ENCODE data around the gene CDKN1C.

CDKN1C gene

DNA sequence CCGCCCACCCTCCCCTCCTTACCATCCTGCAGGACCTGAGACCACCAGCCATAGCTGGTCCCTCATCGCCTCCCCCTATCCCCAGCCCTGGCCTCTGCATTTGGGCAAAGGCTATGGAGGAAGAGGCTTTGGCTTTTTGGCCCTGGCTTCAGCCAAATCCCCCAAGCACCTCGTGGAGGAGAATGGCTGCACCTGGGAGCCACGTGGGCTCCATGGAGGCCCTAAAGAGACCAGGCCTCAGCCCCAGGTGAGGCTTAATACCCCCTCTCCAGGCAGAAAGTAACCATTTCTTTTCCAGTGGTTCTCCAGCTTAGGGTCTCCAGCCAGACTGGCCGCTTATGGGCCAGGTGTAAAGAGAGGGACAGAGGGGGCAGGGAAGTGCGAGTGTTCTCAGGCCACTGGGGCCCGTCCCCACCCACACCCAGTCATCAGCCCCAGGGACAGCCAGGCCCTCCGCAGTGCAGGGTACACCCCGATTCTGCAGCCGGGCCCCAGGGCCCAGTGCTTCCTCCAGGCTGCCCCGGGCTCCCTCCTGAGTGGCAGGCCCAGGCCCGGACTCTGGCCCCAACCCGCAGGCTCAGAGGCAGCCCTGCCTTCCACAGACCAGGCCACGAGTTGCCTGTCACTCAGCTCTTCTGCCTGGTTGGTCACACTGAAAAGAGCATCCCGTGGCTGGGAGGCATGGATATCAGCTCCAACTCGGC, 26.4 kb downstream of the CDKN1C start:
- TF ChIP-seq, protein P1, sequence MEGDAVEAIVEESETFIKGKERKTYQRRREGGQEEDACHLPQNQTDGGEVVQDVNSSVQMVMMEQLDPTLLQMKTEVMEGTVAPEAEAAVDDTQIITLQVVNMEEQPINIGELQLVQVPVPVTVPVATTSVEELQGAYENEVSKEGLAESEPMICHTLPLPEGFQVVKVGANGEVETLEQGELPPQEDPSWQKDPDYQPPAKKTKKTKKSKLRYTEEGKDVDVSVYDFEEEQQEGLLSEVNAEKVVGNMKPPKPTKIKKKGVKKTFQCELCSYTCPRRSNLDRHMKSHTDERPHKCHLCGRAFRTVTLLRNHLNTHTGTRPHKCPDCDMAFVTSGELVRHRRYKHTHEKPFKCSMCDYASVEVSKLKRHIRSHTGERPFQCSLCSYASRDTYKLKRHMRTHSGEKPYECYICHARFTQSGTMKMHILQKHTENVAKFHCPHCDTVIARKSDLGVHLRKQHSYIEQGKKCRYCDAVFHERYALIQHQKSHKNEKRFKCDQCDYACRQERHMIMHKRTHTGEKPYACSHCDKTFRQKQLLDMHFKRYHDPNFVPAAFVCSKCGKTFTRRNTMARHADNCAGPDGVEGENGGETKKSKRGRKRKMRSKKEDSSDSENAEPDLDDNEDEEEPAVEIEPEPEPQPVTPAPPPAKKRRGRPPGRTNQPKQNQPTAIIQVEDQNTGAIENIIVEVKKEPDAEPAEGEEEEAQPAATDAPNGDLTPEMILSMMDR (IDR thresholded peaks at IDR 0.05; ENCODE audit: insufficient read depth, low read length, missing control alignments): no peak
- CTCF ChIA-PET: no interaction called here
- no peak for DNase-seq (ENCODE audit: low read depth, low spot score)
- POLR2A ChIA-PET: no interaction called here
- H3K4me3 ChIP-seq (ENCODE audit: low read depth, low read length): no peak overlapping the region

DNA sequence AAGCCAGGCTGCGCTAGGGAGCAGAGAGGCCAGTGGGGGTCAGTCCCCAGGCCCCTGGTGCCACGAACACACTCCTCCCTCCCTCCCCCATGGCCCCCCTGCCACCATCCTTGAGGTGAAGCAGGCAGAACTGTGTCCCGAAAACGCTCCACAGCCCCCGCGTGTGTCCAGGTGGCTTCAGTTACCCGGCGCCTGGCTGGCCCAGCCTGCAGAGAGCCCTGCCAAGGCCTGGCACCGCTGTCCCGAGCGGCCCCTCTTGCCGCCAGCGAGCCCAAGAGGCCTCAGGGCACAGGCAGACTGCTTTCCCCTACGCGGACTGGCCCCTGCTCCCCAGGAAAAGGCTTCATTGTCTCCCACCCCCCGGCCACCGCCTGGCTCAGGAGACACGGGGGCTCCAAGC, 27.7 kb downstream of the CDKN1C start:
- POLR2A ChIA-PET: no interaction called here
- CTCF ChIA-PET: no interaction called here
- TF ChIP-seq, protein P1 (IDR thresholded peaks at IDR 0.05; ENCODE audit: insufficient read depth, low read length, missing control alignments): no peak
- no peak for DNase-seq (ENCODE audit: low read depth, low spot score)
- H3K4me3 ChIP-seq (ENCODE audit: low read depth, low read length): no peak overlapping the region

DNA sequence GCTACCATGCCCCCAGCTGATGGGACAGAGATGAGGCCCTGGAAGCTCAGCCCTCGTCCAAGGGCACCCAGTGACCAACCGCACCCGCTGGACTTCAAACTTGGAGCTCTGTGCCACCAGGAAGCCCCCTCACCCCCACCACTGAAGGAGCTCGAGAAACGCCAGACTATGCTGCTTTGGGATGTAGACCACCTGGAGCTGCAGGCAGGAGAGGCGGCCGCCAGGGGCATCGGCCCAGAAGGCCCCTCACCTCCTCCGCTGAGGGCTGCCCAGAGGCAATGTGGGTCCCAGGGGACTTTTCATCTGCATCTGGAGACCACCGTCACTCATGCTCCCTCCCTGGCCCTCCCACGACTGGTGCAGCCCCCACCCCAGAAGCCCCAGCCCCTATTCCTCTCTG, 28.3 kb downstream of the CDKN1C start:
- no peak for DNase-seq (ENCODE audit: low read depth, low spot score)
- TF ChIP-seq, protein P1 (IDR thresholded peaks at IDR 0.05; ENCODE audit: insufficient read depth, low read length, missing control alignments): no peak
- ChIA-PET CTCF (no interaction called here), POLR2A (no interaction called here)
- no peak overlapping the region for H3K4me3 ChIP-seq (ENCODE audit: low read depth, low read length)

DNA sequence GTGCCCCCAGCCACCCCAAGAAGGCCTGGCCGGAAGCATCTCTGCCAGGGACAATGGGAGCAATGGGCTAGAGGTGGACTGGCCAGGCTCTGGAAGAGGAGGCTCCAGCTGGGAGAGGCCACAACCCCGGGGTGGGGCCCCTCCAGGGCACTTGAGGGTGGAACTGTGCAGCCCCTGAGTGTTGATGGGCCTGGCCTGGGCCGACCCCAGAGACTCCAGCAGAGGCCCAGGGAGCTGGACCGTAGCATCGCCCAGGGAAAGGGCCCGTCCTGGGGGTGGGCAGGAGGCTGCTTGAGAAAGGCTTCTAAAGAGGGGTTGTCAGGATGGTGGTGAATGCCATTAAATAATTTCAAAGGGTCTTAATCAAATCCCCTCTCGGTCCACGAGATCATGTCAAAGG, 30.4 kb downstream of the CDKN1C start:
- POLR2A ChIA-PET: no interaction called here
- H3K4me3 ChIP-seq (ENCODE audit: low read depth, low read length): no peak overlapping the region
- TF ChIP-seq, protein P1 (IDR thresholded peaks at IDR 0.05; ENCODE audit: insufficient read depth, low read length, missing control alignments): no peak
- no peak for DNase-seq (ENCODE audit: low read depth, low spot score)
- CTCF ChIA-PET: no interaction called here

DNA sequence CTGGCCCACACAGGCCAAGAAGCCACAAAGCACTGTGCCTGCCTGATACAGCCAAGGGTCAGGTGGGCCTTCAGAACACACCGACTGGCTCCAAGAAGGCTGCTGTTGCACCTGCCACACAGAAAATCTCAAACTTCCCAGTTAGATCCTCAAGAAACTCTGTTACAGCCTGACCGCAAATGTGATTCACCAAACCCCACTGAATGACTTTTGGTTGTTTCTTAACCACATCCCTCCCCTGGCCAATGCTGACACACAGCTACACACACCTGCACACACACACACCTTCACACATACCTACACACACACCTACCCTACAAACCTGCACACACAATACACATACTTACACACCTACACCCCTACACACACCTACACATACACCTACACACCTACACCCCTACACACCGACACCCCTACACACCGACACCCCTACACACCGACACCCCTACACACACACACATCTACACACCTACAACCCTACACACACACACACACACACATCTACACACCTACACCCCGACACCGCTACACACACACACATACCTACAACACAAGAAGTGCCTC, 31.5 kb downstream of the CDKN1C start:
- H3K4me3 ChIP-seq (ENCODE audit: low read depth, low read length): no peak overlapping the region
- DNase-seq (ENCODE audit: low read depth, low spot score): no peak
- ChIA-PET CTCF (no interaction called here), POLR2A (interaction anchor here (1.1 kb wide), 1 partner anchor 28 kb away, joined by 3 read pairs; no protein-coding TSS in a partner anchor)
- TF ChIP-seq, protein P1 (IDR thresholded peaks at IDR 0.05; ENCODE audit: insufficient read depth, low read length, missing control alignments): no peak

DNA sequence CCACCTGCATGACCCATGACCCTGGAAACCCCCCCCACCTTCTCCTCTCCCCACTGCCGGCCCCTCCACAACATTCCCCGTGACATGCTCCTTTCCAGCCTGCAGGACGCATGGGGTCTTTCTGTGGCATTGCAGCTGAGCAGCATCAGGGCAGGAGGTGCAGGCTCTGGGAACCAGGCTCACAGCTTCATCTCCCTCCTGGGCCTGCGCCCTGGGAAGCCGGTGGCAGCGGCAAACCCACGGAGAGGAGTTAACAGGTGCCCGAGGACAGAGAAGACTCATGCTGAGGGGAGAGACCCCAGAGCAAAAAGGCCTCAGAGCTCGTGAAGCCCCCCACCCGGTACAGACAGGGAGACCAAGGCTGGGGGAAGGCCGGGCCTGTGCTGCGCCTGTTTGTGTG, 32.2 kb downstream of the CDKN1C start:
- ChIA-PET CTCF (no interaction called here), POLR2A (interaction anchor here (1.1 kb wide), 1 partner anchor 27 kb away, joined by 3 read pairs; no protein-coding TSS in a partner anchor)
- H3K4me3 ChIP-seq (ENCODE audit: low read depth, low read length): no peak overlapping the region
- TF ChIP-seq, protein P1 (IDR thresholded peaks at IDR 0.05; ENCODE audit: insufficient read depth, low read length, missing control alignments): no peak
- no peak for DNase-seq (ENCODE audit: low read depth, low spot score)

All from AG04449 (cell line).